Ecto neural progenitor cell (in vitro differentiated cells): ENCODE measurements around the gene SMPDL3B.

Experiments used
- DNase-seq: peaks from one replicate; pipeline ENCODE4 v3.0.0-alpha.2; 2018; ENCODE audit warnings: low spot score

SMPDL3B gene

DNA sequence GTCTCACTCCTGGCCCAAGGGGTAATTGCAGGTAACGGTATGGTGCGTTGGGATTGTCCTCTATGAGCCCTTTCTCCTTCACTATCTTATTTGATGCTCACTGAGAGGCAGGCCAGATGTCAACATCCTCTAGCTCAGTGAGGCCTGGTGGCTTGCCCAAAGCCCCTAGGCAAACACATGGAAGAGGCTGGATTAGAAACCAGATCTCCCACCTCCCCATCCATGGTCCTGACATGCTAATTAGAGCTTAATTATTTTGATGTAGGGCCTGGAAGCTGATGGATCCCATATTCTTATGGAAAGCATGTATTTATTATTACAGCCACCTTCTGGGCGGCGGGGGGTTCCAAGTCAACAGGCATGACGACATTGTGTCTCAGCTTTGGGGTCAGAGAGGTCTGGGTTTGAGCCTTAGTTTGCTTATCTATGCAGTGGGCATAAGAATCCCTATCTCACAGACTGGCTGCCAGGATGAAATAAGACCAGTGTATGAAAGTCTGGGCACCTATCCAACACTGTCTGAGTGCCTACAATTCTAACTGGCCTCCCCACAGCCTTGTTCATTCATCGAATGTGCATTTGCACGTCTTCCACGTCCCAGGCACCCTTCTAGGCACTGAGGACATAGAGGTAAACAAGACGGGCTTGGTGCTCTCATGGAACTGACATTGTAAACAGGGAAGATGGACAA lies 6.2 kb downstream of the SMPDL3B start:
- DNase-seq: no peak

- no peak for DNase-seq
Observed at GRCh38 chr1:27941671-27942540, 7.1 kb downstream of the SMPDL3B start.

DNA sequence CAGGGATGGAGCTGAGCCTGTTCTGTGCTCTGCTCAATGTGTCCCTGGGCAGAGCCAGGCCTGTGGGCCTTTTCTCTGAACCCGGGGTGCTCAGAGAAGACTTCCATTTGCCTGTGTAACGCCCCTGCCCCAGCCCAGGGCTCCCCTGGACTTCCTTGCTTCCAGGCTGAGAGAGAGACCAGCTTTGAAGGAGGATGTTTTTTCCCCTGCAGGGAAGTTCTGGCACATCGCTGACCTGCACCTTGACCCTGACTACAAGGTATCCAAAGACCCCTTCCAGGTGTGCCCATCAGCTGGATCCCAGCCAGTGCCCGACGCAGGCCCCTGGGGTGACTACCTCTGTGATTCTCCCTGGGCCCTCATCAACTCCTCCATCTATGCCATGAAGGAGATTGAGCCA lies 10.2 kb downstream of the SMPDL3B start:
- DNase-seq: no peak

GRCh38 chr1:27949027-27949426 lies 14.2 kb downstream of the SMPDL3B start:
- DNase-seq: no peak

GRCh38 chr1:27951396-27951795 lies 16.6 kb downstream of the SMPDL3B start:
- DNase-seq: no peak

DNA sequence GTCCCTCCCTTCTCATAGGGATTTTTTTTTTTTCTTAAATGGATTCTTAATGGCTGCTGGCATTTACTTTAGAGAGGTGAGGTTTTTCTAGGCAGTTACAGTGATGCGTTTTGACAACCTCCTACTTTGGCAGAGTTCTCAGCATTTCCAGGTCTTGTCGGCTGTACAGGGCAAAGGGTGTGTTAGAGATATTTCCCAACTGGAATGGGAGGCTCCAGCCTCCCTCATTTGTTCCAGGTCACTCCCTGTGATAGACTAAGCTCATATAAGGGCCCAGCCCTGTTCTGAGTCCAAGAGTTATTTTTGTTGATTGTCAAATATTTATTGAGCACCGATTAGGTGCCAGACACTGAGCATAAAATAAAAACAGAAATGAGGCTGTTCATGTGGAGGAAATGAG lies 17.3 kb downstream of the SMPDL3B start:
- DNase-seq: no peak

GRCh38 chr1:27954186-27954585 lies 19.4 kb downstream of the SMPDL3B start:
- DNase-seq: no peak

- no peak for DNase-seq
Observed at GRCh38 chr1:27955076-27955475, 20.3 kb downstream of the SMPDL3B start.

DNA sequence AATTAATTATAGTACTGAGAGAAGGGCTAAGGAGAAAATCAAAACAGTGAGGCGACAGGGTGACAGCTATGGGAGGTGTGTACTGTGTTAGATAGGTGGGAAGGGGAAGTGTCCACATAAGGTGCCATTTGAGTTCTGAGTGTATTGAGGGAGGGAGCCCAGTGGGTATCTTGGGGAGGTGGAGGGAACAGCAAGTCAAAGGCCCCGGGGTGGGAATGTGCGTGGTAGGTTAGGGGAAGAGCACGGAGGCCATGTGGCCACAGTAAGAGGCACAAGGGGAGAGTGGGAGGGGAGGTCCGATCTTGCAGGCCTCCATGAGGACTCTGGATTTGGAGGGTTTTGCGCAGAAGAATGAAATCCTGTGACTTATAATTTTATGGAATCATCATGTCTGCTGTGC lies 22.0 kb downstream of the SMPDL3B start:
- no peak for DNase-seq

DNA sequence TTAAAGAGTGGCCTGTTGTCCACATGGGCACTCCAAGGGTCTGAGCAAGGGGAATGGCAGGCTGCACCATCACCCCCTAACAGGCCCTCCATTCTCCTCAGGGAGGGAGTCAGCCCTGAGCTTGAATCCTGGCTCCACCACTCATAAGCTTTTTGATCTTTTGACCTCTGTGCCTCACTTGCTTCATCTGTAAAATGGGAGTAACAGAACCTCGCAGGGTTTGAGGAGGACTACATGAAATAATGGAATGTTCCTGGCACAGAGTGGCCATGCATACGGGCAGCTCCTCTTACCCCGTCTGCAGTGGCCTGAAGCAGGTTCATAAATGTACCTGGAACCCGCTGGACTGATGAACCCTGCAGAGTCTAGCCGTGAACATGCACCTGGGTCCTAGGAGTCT lies 22.9 kb downstream of the SMPDL3B start:
- DNase-seq: no peak

- no peak for DNase-seq
Observed at GRCh38 chr1:27958513-27958912, 23.7 kb downstream of the SMPDL3B start.

DNA sequence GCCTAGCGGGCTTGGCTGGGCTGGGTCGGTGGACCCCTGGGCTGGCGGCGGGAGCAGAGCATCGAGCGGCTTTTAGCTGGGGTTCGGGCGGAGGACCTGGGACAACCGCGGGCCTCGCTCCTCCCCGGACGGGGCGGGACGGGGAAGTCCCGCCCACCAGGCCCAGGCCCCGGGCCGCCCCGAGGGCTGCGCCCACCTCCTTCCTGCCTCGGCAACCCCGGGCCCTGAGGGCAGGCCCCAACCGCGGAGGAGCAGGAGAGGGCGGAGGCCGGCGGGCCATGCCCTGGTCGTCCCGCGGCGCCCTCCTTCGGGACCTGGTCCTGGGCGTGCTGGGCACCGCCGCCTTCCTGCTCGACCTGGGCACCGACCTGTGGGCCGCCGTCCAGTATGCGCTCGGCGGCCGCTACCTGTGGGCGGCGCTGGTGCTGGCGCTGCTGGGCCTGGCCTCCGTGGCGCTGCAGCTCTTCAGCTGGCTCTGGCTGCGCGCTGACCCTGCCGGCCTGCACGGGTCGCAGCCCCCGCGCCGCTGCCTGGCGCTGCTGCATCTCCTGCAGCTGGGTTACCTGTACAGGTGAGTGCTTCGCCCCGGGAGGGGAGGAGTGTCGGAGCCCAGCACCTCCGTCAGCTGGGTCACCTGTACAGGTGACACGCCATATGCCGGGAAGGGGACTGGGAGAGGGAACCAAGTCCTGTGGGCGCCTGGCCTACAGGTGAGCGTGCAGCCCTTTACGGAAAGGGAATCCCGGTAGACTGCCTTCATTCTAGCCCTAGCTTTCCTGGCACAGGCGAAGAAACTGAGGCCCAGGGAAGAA lies 25.2 kb downstream of the SMPDL3B start, which contains the start of gene XKR8:
Gene XKR8, plus strand, starts transcription at position 182 of the 812 bp plus-strand sequence. Its CDS starts 97 bp downstream, at position 279.
- peak; percentile 93 for DNase-seq

- no peak for DNase-seq
Observed at GRCh38 chr1:27960762-27961645, 26.2 kb downstream of the SMPDL3B start.

GRCh38 chr1:27961646-27962221 lies 26.9 kb downstream of the SMPDL3B start:
- DNase-seq: no peak

GRCh38 chr1:27963393-27963792 lies 28.6 kb downstream of the SMPDL3B start:
- DNase-seq: no peak

DNA sequence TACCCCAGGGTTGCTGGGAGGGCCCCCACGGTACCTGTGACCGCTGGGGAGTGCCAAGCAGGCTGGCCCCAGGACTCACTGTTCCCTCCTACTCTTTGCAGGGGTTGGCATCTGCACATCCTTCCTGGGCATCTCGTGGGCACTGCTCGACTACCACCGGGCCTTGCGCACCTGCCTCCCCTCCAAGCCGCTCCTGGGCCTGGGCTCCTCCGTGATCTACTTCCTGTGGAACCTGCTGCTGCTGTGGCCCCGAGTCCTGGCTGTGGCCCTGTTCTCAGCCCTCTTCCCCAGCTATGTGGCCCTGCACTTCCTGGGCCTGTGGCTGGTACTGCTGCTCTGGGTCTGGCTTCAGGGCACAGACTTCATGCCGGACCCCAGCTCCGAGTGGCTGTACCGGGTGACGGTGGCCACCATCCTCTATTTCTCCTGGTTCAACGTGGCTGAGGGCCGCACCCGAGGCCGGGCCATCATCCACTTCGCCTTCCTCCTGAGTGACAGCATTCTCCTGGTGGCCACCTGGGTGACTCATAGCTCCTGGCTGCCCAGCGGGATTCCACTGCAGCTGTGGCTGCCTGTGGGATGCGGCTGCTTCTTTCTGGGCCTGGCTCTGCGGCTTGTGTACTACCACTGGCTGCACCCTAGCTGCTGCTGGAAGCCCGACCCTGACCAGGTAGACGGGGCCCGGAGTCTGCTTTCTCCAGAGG lies 31.8 kb downstream of the SMPDL3B start:
- DNase-seq: no peak

GRCh38 chr1:27967106-27967883 lies 32.5 kb downstream of the SMPDL3B start:
- DNase-seq: no peak

- DNase-seq: no peak
Observed at GRCh38 chr1:27967884-27968466, 33.2 kb downstream of the SMPDL3B start.

GRCh38 chr1:27968692-27969091 lies 33.9 kb downstream of the SMPDL3B start:
- DNase-seq: no peak
